ENCODE results near the gene MIPEP. TPM values are rescaled to one million over a fixed set of nuclear protein-coding genes. Genes with fewer than 3 reads are reported as not detected.

The MIPEP gene
- total RNA-seq, 2 experiments from 2014 or later: 17.2 to 18.5 TPM

GRCh38 chr13:23723471-23723870 is 165.7 kb downstream of the MIPEP start:
- POLR2A ChIA-PET: no interaction called here
- TF ChIP-seq CTCF (IDR thresholded peaks at IDR 0.05): no peak

DNA sequence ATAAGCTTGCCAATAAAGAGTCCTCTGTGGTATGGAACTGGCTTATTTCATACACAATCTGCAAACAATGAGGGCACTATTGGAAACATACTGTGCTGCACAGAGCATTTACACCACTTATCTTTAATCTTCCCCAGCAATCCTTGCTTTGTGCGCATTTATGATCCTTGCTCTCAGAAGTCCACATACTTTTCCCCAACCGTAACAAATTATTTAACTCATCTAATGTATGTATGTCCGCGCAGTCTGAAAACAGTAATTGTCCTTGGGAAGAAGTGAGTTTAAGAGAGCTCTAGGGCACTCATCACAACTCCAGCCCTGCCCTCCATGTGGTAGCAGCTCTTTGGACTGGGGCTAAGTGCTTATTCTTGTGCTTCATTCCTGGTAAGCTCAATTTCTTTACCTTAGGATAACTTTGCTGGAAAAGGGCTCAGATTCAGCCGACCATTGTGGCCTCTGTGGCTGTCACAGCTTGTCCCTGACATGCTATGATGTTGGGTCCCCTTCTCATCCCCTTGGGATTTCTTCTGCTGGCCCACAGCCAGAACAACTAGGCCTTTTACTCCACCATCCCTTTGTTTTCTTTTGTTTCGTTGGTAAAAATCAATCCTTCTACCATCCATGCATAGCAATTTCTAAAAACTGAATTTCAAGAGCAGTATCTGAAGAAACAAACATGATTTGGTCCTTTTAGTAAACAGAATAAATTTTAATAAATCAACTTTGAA is 166.3 kb downstream of the MIPEP start:
- ATAC-seq (no peak), DNase-seq (no peak)
- CTCF ChIA-PET: no interaction called here
- no peaks in the 10 kb centered on the region for H3K9me3 Mint-ChIP-seq
- H3K4me3 Mint-ChIP-seq: no peak overlapping the region
- no peak for TF ChIP-seq CTCF (IDR thresholded peaks at IDR 0.05)
- peaks cover 8% of the 10 kb centered on the region for H3K4me1 Mint-ChIP-seq (ENCODE audit: low read depth)
- POLR2A ChIA-PET: no interaction called here
- H3K36me3 Mint-ChIP-seq (ENCODE audit: low read depth): peaks cover 3% of the 10 kb centered on the region
- intact Hi-C loops (cut with micrococcal nuclease): no loop called here
- H3K27me3 Mint-ChIP-seq: no peaks in the 10 kb centered on the region
- no peak overlapping the region for H3K27ac Mint-ChIP-seq

More at GRCh38 chr13:23723471-23723870, 165.7 kb downstream of the MIPEP start:
- no peaks in the 10 kb centered on the region for H3K9me3 Mint-ChIP-seq
- H3K27me3 Mint-ChIP-seq: no peaks in the 10 kb centered on the region
- H3K4me1 Mint-ChIP-seq (ENCODE audit: low read depth): peaks cover 8% of the 10 kb centered on the region
- no peak overlapping the region for H3K4me3 Mint-ChIP-seq
- H3K36me3 Mint-ChIP-seq (ENCODE audit: low read depth): peaks cover 3% of the 10 kb centered on the region
- H3K27ac Mint-ChIP-seq: no peak overlapping the region
- intact Hi-C loops (cut with micrococcal nuclease): no loop called here
- CTCF ChIA-PET: no interaction called here
- DNase-seq (no peak), ATAC-seq (no peak)

GRCh38 chr13:23718996-23719395 is 170.2 kb downstream of the MIPEP start:
- Mint-ChIP-seq H3K9me3 (no peaks in the 10 kb centered on the region), H3K27ac (no peak overlapping the region), H3K36me3 (ENCODE audit: low read depth) (peaks cover 3% of the 10 kb centered on the region), H3K27me3 (peaks cover 2% of the 10 kb centered on the region), H3K4me1 (ENCODE audit: low read depth) (peaks cover 8% of the 10 kb centered on the region), H3K4me3 (no peak overlapping the region)
- DNase-seq (no peak), ATAC-seq (no peak)
- CTCF ChIA-PET: no interaction called here
- POLR2A ChIA-PET: no interaction called here
- intact Hi-C loops (cut with micrococcal nuclease): no loop called here
- TF ChIP-seq CTCF (IDR thresholded peaks at IDR 0.05): no peak

GRCh38 chr13:23716401-23716800 is 172.8 kb downstream of the MIPEP start:
- intact Hi-C loops (cut with micrococcal nuclease): no loop called here
- Mint-ChIP-seq H3K36me3 (ENCODE audit: low read depth) (no peaks in the 10 kb centered on the region), H3K9me3 (no peaks in the 10 kb centered on the region), H3K27ac (no peak overlapping the region), H3K4me1 (ENCODE audit: low read depth) (peaks cover 8% of the 10 kb centered on the region), H3K4me3 (no peak overlapping the region), H3K27me3 (peaks cover 2% of the 10 kb centered on the region)
- ChIA-PET CTCF (interaction anchor here (1.1 kb wide), 1 partner anchor 188 kb away, joined by 3 read pairs; no protein-coding TSS in a partner anchor), POLR2A (no interaction called here)
- DNase-seq (no peak), ATAC-seq (no peak)
- TF ChIP-seq CTCF (IDR thresholded peaks at IDR 0.05): no peak

DNA sequence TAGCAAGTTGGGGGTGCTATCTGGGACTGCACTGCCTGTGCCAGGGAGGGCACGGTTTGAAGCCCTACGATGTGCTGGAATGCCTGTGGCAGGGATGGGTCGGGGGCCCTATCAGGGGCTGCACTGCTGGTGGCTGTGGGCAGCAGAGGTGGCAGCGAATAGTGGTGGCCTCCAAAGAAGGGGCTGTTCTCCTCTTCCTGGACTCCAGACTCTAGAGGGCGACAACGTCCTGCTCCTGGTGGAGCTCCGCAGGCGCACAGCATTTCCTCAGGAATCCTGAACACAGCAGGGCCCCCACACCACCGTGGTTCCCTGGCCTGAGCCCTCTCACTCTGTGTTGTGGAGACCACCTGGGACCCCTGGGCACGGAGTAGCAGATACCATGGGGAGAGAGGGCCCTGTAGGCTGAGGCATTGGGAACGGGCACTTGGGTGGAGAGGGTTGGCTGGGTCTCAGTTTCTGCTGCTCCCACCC is 173.4 kb downstream of the MIPEP start:
- no peak overlapping the region for H3K27ac Mint-ChIP-seq
- POLR2A ChIA-PET: no interaction called here
- H3K27me3 Mint-ChIP-seq: peaks cover 2% of the 10 kb centered on the region
- CTCF ChIA-PET: interaction anchor here (1.1 kb wide), 1 partner anchor 188 kb away, joined by 3 read pairs; no protein-coding TSS in a partner anchor
- intact Hi-C loops (cut with micrococcal nuclease): no loop called here
- peaks cover 8% of the 10 kb centered on the region for H3K4me1 Mint-ChIP-seq (ENCODE audit: low read depth)
- TF ChIP-seq CTCF (IDR thresholded peaks at IDR 0.05): no peak
- no peaks in the 10 kb centered on the region for H3K9me3 Mint-ChIP-seq
- H3K36me3 Mint-ChIP-seq (ENCODE audit: low read depth): no peaks in the 10 kb centered on the region
- no peak overlapping the region for H3K4me3 Mint-ChIP-seq
- ATAC-seq (no peak), DNase-seq (peak; percentile 7)
